H1 (cell line): ENCODE measurements around the gene ZFAND3. TPM values are rescaled to one million over a fixed set of nuclear protein-coding genes. Genes with fewer than 3 reads are reported as not detected.
"Not testable (repeated sequence)": the region's sequence is repeated elsewhere in the genome, so short reads cannot be mapped to it uniquely, and the experiment has no call there.

Source experiments
- CTCF ChIA-PET: fragments of 300-600 bp; sonication (Branson Sonifier 250); formaldehyde crosslinking; loops from one replicate; lab custom pipeline; 2021; ENCODE audit not compliant: partially characterized antibody; lab: Charles Lee
- POLR2A ChIA-PET: fragments of 300-600 bp; sonication (Branson Sonifier 250); formaldehyde crosslinking; loops from one replicate; lab custom pipeline; 2021; ENCODE audit warnings: inconsistent platforms; ENCODE audit not compliant: partially characterized antibody; lab: Charles Lee
- DNase-seq, 2 experiments: peaks; one replicate each; pipeline versions ENCODE4 v3.0.0 to v3.0.0-alpha.2; 2010 to 2022; ENCODE audit warnings: low spot score in 2 of 2, low read depth in 1 of 2, mixed read lengths in 1 of 2
- FAIRE-seq: peaks from 2 replicates; lab custom pipeline; 2011; peaks lifted over from hg19 to GRCh38; lab: Jason Lieb, UNC
- H2AFZ ChIP-seq: 2 replicates; pipeline ENCODE4 v1.8.1; 2012; ENCODE audit warnings: low read length, inconsistent platforms
- H2AK5ac ChIP-seq: 2 replicates; pipeline ENCODE4 v1.6.1; 2013; ENCODE audit warnings: low read depth, low read length
- H2BK120ac ChIP-seq: replicated peaks from 2 replicates; pipeline ENCODE3; 2013; ENCODE audit warnings: low read depth, low read length, inconsistent platforms
- H2BK12ac ChIP-seq: 2 replicates; pipeline ENCODE4 v1.6.1; 2013; ENCODE audit warnings: low read depth, low read length
- H2BK15ac ChIP-seq: 2 replicates; pipeline ENCODE4 v1.6.1; 2013; ENCODE audit warnings: low read length
- H2BK20ac ChIP-seq: 2 replicates; pipeline ENCODE4 v1.6.1; 2013; ENCODE audit warnings: low read length
- H2BK5ac ChIP-seq: 2 replicates; pipeline ENCODE4 v1.6.1; 2013; ENCODE audit warnings: low read depth, low read length
- H3K14ac ChIP-seq: 2 replicates; pipeline ENCODE4 v1.6.1; 2013; ENCODE audit warnings: inconsistent platforms; ENCODE audit not compliant: insufficient read length
- H3K18ac ChIP-seq: 2 replicates; pipeline ENCODE4 v1.6.1; 2013; ENCODE audit warnings: low read length; ENCODE audit errors: extremely low read depth
- H3K23ac ChIP-seq: 2 replicates; pipeline ENCODE4 v1.6.1; 2013; ENCODE audit warnings: inconsistent platforms; ENCODE audit not compliant: insufficient read length
- H3K23me2 ChIP-seq: 2 replicates; pipeline ENCODE4 v1.6.1; 2013; ENCODE audit warnings: low read depth, low read length
- H3K27ac ChIP-seq: 2 replicates; pipeline ENCODE4 v1.6.1; 2011; ENCODE audit warnings: low read depth, low read length, inconsistent platforms
- H3K27me3 ChIP-seq, 4 experiments: replicated peaks in 1 of 4; 1 replicate in 1 of 4; 2 replicates in 3 of 4; pipeline versions ENCODE4 v1.6.1 to v1.8.1; 2011 to 2013; ENCODE audit warnings: low read length in 3 of 4, mild to moderate bottlenecking in 3 of 4, inconsistent platforms in 2 of 4, mixed read lengths in 2 of 4, moderate library complexity in 1 of 4; ENCODE audit not compliant: control insufficient read depth in 3 of 4, insufficient read depth in 3 of 4; ENCODE audit errors: extremely low read depth in 1 of 4
- H3K36me3 ChIP-seq, 4 experiments: 2 replicates each; pipeline versions ENCODE4 v1.6.1 to v1.8.1; 2011 to 2013; ENCODE audit warnings: mild to moderate bottlenecking in 4 of 4, low read length in 3 of 4, moderate library complexity in 2 of 4, control low read depth in 1 of 4, inconsistent platforms in 1 of 4; ENCODE audit not compliant: insufficient read depth in 4 of 4, control insufficient read depth in 2 of 4
- H3K4ac ChIP-seq: replicated peaks from 2 replicates; pipeline ENCODE3; 2013; ENCODE audit warnings: low read length, low read depth, mixed read lengths, inconsistent platforms; ENCODE audit not compliant: insufficient read length
- H3K4me1 ChIP-seq, 4 experiments: replicated peaks in 1 of 4; 1 replicate in 1 of 4; 2 replicates in 3 of 4; pipeline versions ENCODE4 v1.6.1 to v1.8.1; 2011 to 2013; ENCODE audit warnings: low read length in 3 of 4, inconsistent platforms in 2 of 4, mixed read lengths in 1 of 4; ENCODE audit not compliant: insufficient read depth in 4 of 4, control insufficient read depth in 3 of 4
- H3K4me2 ChIP-seq, 2 experiments: 2 replicates each; pipeline versions ENCODE4 v1.6.1 to v1.8.1; 2011 to 2013; ENCODE audit warnings: low read depth in 2 of 2, low read length in 2 of 2, control low read depth in 1 of 2, inconsistent platforms in 1 of 2, mild to moderate bottlenecking in 1 of 2; ENCODE audit not compliant: insufficient read depth in 1 of 2
- H3K4me3 ChIP-seq, 4 experiments: fragments of 200-600, 300-600 bp in 1 of 4; sonication (generic), shearing (Covaris generic), sonication (Bioruptor Twin) in 1 of 4; 2 replicates each; pipeline versions ENCODE4 v1.5.1 to v1.8.1; 2011 to 2016; ENCODE audit warnings: low read length in 4 of 4, low read depth in 3 of 4, control low read depth in 2 of 4, inconsistent platforms in 2 of 4, mild to moderate bottlenecking in 2 of 4, mixed read lengths in 1 of 4, moderate library complexity in 1 of 4; ENCODE audit not compliant: insufficient read depth in 2 of 4; ENCODE audit errors: extremely low read depth in 1 of 4
- H3K56ac ChIP-seq: replicated peaks from 2 replicates; pipeline ENCODE3; 2013; ENCODE audit warnings: low read depth, mild to moderate bottlenecking, mixed read lengths, low read length, inconsistent platforms; ENCODE audit not compliant: insufficient read length
- H3K79me1 ChIP-seq: 2 replicates; pipeline ENCODE4 v1.6.1; 2013; ENCODE audit warnings: low read depth, low read length, control low read depth
- H3K79me2 ChIP-seq, 2 experiments: 2 replicates each; pipeline versions ENCODE4 v1.6.1 to v1.8.1; 2012 to 2013; ENCODE audit warnings: low read length in 2 of 2, mild to moderate bottlenecking in 2 of 2, inconsistent platforms in 1 of 2; ENCODE audit not compliant: insufficient read depth in 2 of 2, control insufficient read depth in 1 of 2
- H3K9ac ChIP-seq, 4 experiments: replicated peaks in 1 of 4; 1 replicate in 1 of 4; 2 replicates in 3 of 4; pipeline versions ENCODE4 v1.6.1 to v1.8.1; 2011 to 2013; ENCODE audit warnings: low read depth in 3 of 4, low read length in 3 of 4, control low read depth in 2 of 4, mild to moderate bottlenecking in 2 of 4, moderate library complexity in 2 of 4, inconsistent platforms in 1 of 4; ENCODE audit errors: extremely low read depth in 1 of 4
- H3K9me3 ChIP-seq, 2 experiments: 2 replicates each; pipeline versions ENCODE4 v1.6.1 to v1.8.1; 2012 to 2013; ENCODE audit warnings: mild to moderate bottlenecking in 2 of 2, moderate library complexity in 2 of 2, control low read depth in 1 of 2, inconsistent platforms in 1 of 2, low read depth in 1 of 2, low read length in 1 of 2, mixed read lengths in 1 of 2; ENCODE audit not compliant: insufficient read depth in 2 of 2
- H4K20me1 ChIP-seq, 2 experiments: replicated peaks in 1 of 2; 2 replicates each; pipeline versions ENCODE3 to v1.8.1; 2011 to 2013; ENCODE audit warnings: inconsistent platforms in 2 of 2, low read length in 2 of 2, mild to moderate bottlenecking in 1 of 2; ENCODE audit not compliant: insufficient read depth in 2 of 2, control insufficient read depth in 1 of 2
- H4K5ac ChIP-seq: 2 replicates; pipeline ENCODE4 v1.6.1; 2013; ENCODE audit warnings: low read length, low read depth, mixed read lengths, inconsistent platforms; ENCODE audit not compliant: insufficient read length
- H4K8ac ChIP-seq: 2 replicates; pipeline ENCODE4 v1.8.0; 2013; ENCODE audit warnings: mild to moderate bottlenecking, moderate library complexity, low read length, inconsistent platforms; ENCODE audit not compliant: insufficient read depth; ENCODE audit errors: extremely low read depth
- H4K91ac ChIP-seq: replicated peaks from 2 replicates; pipeline ENCODE3; 2013; ENCODE audit warnings: low read length, mixed read lengths, inconsistent platforms; ENCODE audit not compliant: insufficient read length
- EGR1 ChIP-seq: IDR thresholded peaks from 2 replicates; pipeline ENCODE4 v1.6.1; 2011; ENCODE audit warnings: low read depth, low read length, borderline replicate concordance
- SRF ChIP-seq: IDR thresholded peaks from 2 replicates; pipeline ENCODE4 v1.6.1; 2011; ENCODE audit warnings: mild to moderate bottlenecking, low read depth, low read length, moderate library complexity
- WGBS, 2 experiments: shearing (Covaris generic) in 1 of 2; methylation state at CpG; one replicate each; pipeline versions ENCODE4 v1.1.6 to v1.1.7; 2013 to 2015; ENCODE audit warnings: low lambda C conversion rate in 2 of 2, mixed read lengths in 2 of 2, inconsistent platforms in 1 of 2, low coverage in 1 of 2, missing lambda C conversion rate in 1 of 2; ENCODE audit not compliant: insufficient replicate concordance in 2 of 2, insufficient coverage in 1 of 2, insufficient read length in 1 of 2; ENCODE audit errors: extremely low coverage in 1 of 2, missing lambda C conversion rate in 1 of 2; 5-methylcytosine and 5-hydroxymethylcytosine counted together
- polyA plus RNA-seq, 7 experiments: library from polyadenylated mRNA; depleted of rRNA in 3 of 7; stranded (reverse) in 5 of 7; unstranded in 2 of 7; fragments of >200 nt in 5 of 7; fragments of 200-250 nt in 2 of 7; gene quantifications; 1 replicate in 5 of 7; 2 replicates in 1 of 7; 4 replicates in 1 of 7; pipeline versions ENCODE4 v1.2.1 to v1.2.3, GENCODE V29; 2011 to 2013; ENCODE audit warnings: missing spikeins in 2 of 7, mixed read lengths in 2 of 7
- total RNA-seq: library from RNA; stranded (reverse); fragmentation: NEBNext Ultra II Directional; extraction: Animal tissue kit (Norgen Biotek cat#: 25700); gene quantifications from 2 replicates; pipeline ENCODE4 v1.2.1, GENCODE V29; 2021

Gene ZFAND3
- total and polyA plus RNA-seq, 2 of the 8 experiments (the other 6 are each of a cell fraction or from before 2014, with no cell fraction given), result 13.0 to 51.3 TPM

GRCh38 chr6:38047562-38047961, 228.0 kb downstream of the ZFAND3 start (continued):
- TF ChIP-seq SRF (no peak), EGR1 (no peak)

DNA sequence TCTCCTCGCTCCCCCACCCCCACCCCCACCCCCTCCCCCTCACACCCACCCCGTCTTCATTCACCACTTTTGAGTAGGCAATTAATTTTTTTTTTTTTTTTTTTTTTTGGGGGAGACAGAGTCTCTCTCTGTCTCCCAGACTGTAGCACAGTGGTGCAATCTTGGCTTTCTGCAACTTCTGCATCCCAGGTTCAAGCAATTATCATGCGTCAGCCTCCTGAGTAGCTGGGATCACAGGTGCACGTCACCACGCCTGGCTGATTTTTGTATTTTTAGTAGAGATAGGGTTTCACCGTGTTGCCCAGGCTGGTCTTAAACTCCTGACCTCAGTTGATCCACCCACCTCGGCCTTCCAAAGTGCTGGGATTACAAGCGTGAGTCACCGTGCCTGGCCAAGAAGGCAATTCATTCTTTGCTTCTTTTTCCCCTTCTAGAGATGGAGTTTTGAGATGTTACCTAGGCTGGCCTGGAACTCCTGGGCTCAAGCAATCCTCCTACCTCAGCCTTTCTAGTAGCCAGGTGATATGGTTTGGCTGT, 230.4 kb downstream of the ZFAND3 start:
- H3K4me1 ChIP-seq, POLR2A ChIA-PET, H2BK120ac ChIP-seq, H4K5ac ChIP-seq, H2BK12ac ChIP-seq, FAIRE-seq, H4K20me1 ChIP-seq, H3K23ac ChIP-seq, H3K56ac ChIP-seq, H3K18ac ChIP-seq, H3K14ac ChIP-seq, H3K9me3 ChIP-seq, H2BK20ac ChIP-seq, H2BK5ac ChIP-seq, H4K8ac ChIP-seq, H2AK5ac ChIP-seq, H3K4ac ChIP-seq, H2AFZ ChIP-seq, H3K36me3 ChIP-seq, H3K79me2 ChIP-seq, H3K27me3 ChIP-seq, H3K4me2 ChIP-seq, H4K91ac ChIP-seq, H3K79me1 ChIP-seq, H3K4me3 ChIP-seq, DNase-seq, H3K23me2 ChIP-seq, H2BK15ac ChIP-seq, H3K27ac ChIP-seq, H3K9ac ChIP-seq: not testable (repeated sequence)
- CTCF ChIA-PET, result interaction anchor here (1.3 kb wide), 1 partner anchor 15 kb away, joined by 4 read pairs; no protein-coding TSS in a partner anchor
- WGBS, 2 experiments, result 94% methylated on average over 6 of the region's 9 CpGs; no CpG with 5 or more reads in 1 of the 2 experiments
